Peyer's patch (tissue), 4 donors: ENCODE data around the gene CNTNAP2. TPM values are rescaled to one million over a fixed set of nuclear protein-coding genes. Genes with fewer than 3 reads are reported as not detected.

Experiments
- DNase-seq, 3 donors: peaks; one replicate each; pipeline ENCODE4 v3.0.0-alpha.2; 2017 to 2019
- H3K27ac ChIP-seq, 4 donors: fragments of 200-600 bp; sonication (generic); one replicate each; pipeline ENCODE4 v1.5.1; 2016 to 2019
- H3K27me3 ChIP-seq, 2 donors: fragments of 200-600 bp; sonication (generic); one replicate each; pipeline ENCODE4 v1.5.1; 2019
- H3K36me3 ChIP-seq, 3 donors: fragments of 200-600 bp; sonication (generic); one replicate each; pipeline ENCODE4 v1.5.1; 2016 to 2019
- H3K4me1 ChIP-seq, 4 donors: fragments of 200-600 bp; sonication (generic); one replicate each; pipeline ENCODE4 v1.5.1; 2016 to 2019
- H3K4me3 ChIP-seq, 4 donors: fragments of 200-600 bp; sonication (generic); 1 replicate in 3 of 4; 2 replicates in 1 of 4; pipeline ENCODE4 v1.5.1; 2016 to 2019; ENCODE audit warnings: mild to moderate bottlenecking in 1 of 4
- H3K9me3 ChIP-seq, 4 donors: fragments of 200-600 bp; sonication (generic); one replicate each; pipeline ENCODE4 v1.5.1; 2016 to 2019; ENCODE audit warnings: mild to moderate bottlenecking in 1 of 4
- CTCF ChIP-seq, 6 experiments: fragments of 450-650 bp in 4 of 6; fragments of 200-600 bp in 2 of 6; sonication (generic) in 1 of 6; IDR thresholded peaks; one replicate each; pipeline ENCODE4 v1.5.1; 2017 to 2019; ENCODE audit warnings: antibody characterized with exemption in 6 of 6, mild to moderate bottlenecking in 3 of 6, moderate library complexity in 1 of 6
- POLR2A ChIP-seq, 2 donors: fragments of 450-650 bp; IDR thresholded peaks; one replicate each; pipeline ENCODE4 v1.5.1; 2017; ENCODE audit warnings: antibody characterized with exemption in 2 of 2, mild to moderate bottlenecking in 2 of 2, moderate library complexity in 2 of 2
- total RNA-seq, 4 donors: library from RNA; depleted of rRNA; stranded (reverse); fragments of >200 nt; gene quantifications; one replicate each; pipeline ENCODE4 v1.1.0, GENCODE V29; 2016

CNTNAP2 gene
- total RNA-seq, 4 donors from 2014 or later = 1.5 to 4.9 (median 3.6) TPM

- Histone ChIP-seq H3K4me3 (no peak overlapping the region), H3K27ac (no peak overlapping the region), H3K36me3 (no peaks in the 10 kb centered on the region), H3K27me3 (no peaks in the 10 kb centered on the region), H3K9me3 (peaks cover 0 to 5% (median 0%) of the 10 kb centered on the region in 4 donors), H3K4me1 (no peaks in the 10 kb centered on the region)
- TF ChIP-seq POLR2A (IDR thresholded peaks at IDR 0.05) = no peak
- TF ChIP-seq CTCF (IDR thresholded peaks at IDR 0.05) = no peak
- no peak for DNase-seq
Measured at GRCh38 chr7:146656988-146657387, 540.4 kb downstream of the CNTNAP2 start.

- no peaks in the 10 kb centered on the region for H3K27me3 ChIP-seq
- peaks cover 0 to 8% (median 0%) of the 10 kb centered on the region in 4 donors for H3K9me3 ChIP-seq
- TF ChIP-seq CTCF (IDR thresholded peaks at IDR 0.05) = no peak
- TF ChIP-seq POLR2A (IDR thresholded peaks at IDR 0.05) = no peak
- DNase-seq = no peak
- H3K27ac ChIP-seq = no peak overlapping the region
- H3K4me1 ChIP-seq = no peaks in the 10 kb centered on the region
- H3K4me3 ChIP-seq = no peak overlapping the region
- no peaks in the 10 kb centered on the region for H3K36me3 ChIP-seq
Measured at GRCh38 chr7:146658604-146659003, 542.0 kb downstream of the CNTNAP2 start.

GRCh38 chr7:146659732-146660131 is 543.1 kb downstream of the CNTNAP2 start:
- no peaks in the 10 kb centered on the region for H3K4me1 ChIP-seq
- no peak overlapping the region for H3K27ac ChIP-seq
- H3K4me3 ChIP-seq = no peak overlapping the region
- no peaks in the 10 kb centered on the region for H3K36me3 ChIP-seq
- no peaks in the 10 kb centered on the region for H3K27me3 ChIP-seq
- DNase-seq = no peak
- TF ChIP-seq CTCF (IDR thresholded peaks at IDR 0.05) (no peak), POLR2A (IDR thresholded peaks at IDR 0.05) (no peak)
- peaks cover 0 to 8% (median 0%) of the 10 kb centered on the region in 4 donors for H3K9me3 ChIP-seq

- Histone ChIP-seq H3K9me3 (peaks cover 0 to 8% (median 0%) of the 10 kb centered on the region in 4 donors), H3K4me1 (no peaks in the 10 kb centered on the region), H3K4me3 (no peak overlapping the region), H3K27ac (no peak overlapping the region), H3K27me3 (no peaks in the 10 kb centered on the region), H3K36me3 (no peaks in the 10 kb centered on the region)
- no peak for DNase-seq
- TF ChIP-seq CTCF (IDR thresholded peaks at IDR 0.05) (no peak), POLR2A (IDR thresholded peaks at IDR 0.05) (no peak)
Measured at GRCh38 chr7:146660839-146661238, 544.2 kb downstream of the CNTNAP2 start.

- no peaks in the 10 kb centered on the region for H3K4me1 ChIP-seq
- peaks cover 0 to 8% (median 0%) of the 10 kb centered on the region in 4 donors for H3K9me3 ChIP-seq
- H3K27me3 ChIP-seq = no peaks in the 10 kb centered on the region
- H3K4me3 ChIP-seq = no peak overlapping the region
- TF ChIP-seq POLR2A (IDR thresholded peaks at IDR 0.05) (no peak), CTCF (IDR thresholded peaks at IDR 0.05) (no peak)
- no peaks in the 10 kb centered on the region for H3K36me3 ChIP-seq
- no peak for DNase-seq
- no peak overlapping the region for H3K27ac ChIP-seq
Measured at GRCh38 chr7:146661435-146661834, 544.8 kb downstream of the CNTNAP2 start.

- Histone ChIP-seq H3K4me3 (no peak overlapping the region), H3K9me3 (peaks cover 0 to 8% (median 0%) of the 10 kb centered on the region in 4 donors), H3K4me1 (no peaks in the 10 kb centered on the region), H3K27ac (no peak overlapping the region), H3K36me3 (no peaks in the 10 kb centered on the region), H3K27me3 (no peaks in the 10 kb centered on the region)
- no peak for DNase-seq
- no peak for TF ChIP-seq POLR2A (IDR thresholded peaks at IDR 0.05)
- no peak for TF ChIP-seq CTCF (IDR thresholded peaks at IDR 0.05)
Measured at GRCh38 chr7:146661929-146662328, 545.3 kb downstream of the CNTNAP2 start.
